ENCODE results near the gene C19orf33. TPM values are rescaled to one million over a fixed set of nuclear protein-coding genes. Genes with fewer than 3 reads are reported as not detected.

The C19orf33 gene
- total and polyA plus RNA-seq, 9 of the 15 experiments (the other 6 are each of a cell fraction or from before 2014, with no cell fraction given), result 3.2 TPM; not detected in 8

DNA sequence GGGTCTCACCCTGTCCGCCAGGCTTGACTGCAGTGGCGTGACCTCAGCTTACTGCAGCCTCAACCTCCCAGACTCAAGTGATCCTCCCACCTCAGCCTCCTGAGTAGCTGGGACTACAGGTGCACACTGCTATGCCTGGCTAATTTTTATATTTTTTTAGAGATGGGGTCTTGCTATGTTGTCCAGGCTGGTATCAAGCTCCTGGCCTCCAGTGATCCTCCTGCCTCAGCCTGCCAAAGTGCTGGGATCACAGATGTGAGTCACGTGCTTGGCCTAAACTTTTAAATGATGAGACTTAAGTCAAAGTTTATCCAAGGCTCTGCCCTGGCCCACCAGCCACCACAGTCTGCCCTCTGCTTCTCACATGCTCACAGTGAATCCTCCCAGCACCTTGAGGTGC is 2.2 kb downstream of the C19orf33 start:
- no TSS peak for BruUV-seq (replicated peaks)
- ATAC-seq, result no peak

More for the DNA sequence above, 2.2 kb downstream of the C19orf33 start:
- peaks cover 73% of the 10 kb centered on the region; the same call in 2 of the 3 replicates for H3K36me3 ChIP-seq (ENCODE audit: control insufficient read depth, insufficient read depth, low read length)
- peaks cover 5% of the 10 kb centered on the region for H3K9me1 ChIP-seq (ENCODE audit: control insufficient read depth, insufficient read depth, low read length)
- H3K9ac ChIP-seq (ENCODE audit: insufficient read depth in 1 of 2, low read depth in 2 of 2, low read length in 2 of 2), result no peak overlapping the region
- H3K4me3 ChIP-seq, result no peak overlapping the region
- FAIRE-seq (peak; percentile 6), DNase-seq (ENCODE audit: extremely low read depth in 1 of 4, low spot score in 3 of 4) (no peak)
- H2AFZ ChIP-seq (ENCODE audit: low read depth, low read length), result no peak overlapping the region
- no peak overlapping the region for H3K27ac ChIP-seq (ENCODE audit: extremely low read depth, low read depth, low read length)
- no peaks in the 10 kb centered on the region for H3K27me3 ChIP-seq (ENCODE audit: control insufficient read depth in 2 of 2, insufficient read depth in 2 of 2, low read length in 2 of 2)
- ChIA-PET CTCF (ENCODE audit: low intra/inter-chr PET ratio) (no interaction called here), POLR2A (interaction anchor here (1.0 kb wide), 1 partner anchor 25 kb away, joined by 3 read pairs; no protein-coding TSS in a partner anchor)
- 75% methylated on average over 1 of the region's 3 CpGs for WGBS (ENCODE audit: insufficient coverage, low coverage, missing lambda C conversion rate)
- peaks cover 26% of the 10 kb centered on the region for H3K79me2 ChIP-seq (ENCODE audit: control insufficient read depth, insufficient read depth, low read length)
- no peaks in the 10 kb centered on the region for H3K9me3 ChIP-seq (replicated peaks; ENCODE audit: control insufficient read depth, insufficient read depth, low read depth, low read length)
- H3K4me1 ChIP-seq (replicated peaks in 1 of 2; ENCODE audit: control insufficient read depth in 2 of 2, insufficient read depth in 2 of 2, low read length in 2 of 2), result peaks cover 22 to 66% of the 10 kb centered on the region in 2 experiments
- TF ChIP-seq, protein P1, sequence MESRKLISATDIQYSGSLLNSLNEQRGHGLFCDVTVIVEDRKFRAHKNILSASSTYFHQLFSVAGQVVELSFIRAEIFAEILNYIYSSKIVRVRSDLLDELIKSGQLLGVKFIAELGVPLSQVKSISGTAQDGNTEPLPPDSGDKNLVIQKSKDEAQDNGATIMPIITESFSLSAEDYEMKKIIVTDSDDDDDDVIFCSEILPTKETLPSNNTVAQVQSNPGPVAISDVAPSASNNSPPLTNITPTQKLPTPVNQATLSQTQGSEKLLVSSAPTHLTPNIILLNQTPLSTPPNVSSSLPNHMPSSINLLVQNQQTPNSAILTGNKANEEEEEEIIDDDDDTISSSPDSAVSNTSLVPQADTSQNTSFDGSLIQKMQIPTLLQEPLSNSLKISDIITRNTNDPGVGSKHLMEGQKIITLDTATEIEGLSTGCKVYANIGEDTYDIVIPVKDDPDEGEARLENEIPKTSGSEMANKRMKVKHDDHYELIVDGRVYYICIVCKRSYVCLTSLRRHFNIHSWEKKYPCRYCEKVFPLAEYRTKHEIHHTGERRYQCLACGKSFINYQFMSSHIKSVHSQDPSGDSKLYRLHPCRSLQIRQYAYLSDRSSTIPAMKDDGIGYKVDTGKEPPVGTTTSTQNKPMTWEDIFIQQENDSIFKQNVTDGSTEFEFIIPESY (CRISPR knock-in tag; IDR thresholded peaks at IDR 0.05), result peak; percentile 82
- TF ChIP-seq, protein P2, sequence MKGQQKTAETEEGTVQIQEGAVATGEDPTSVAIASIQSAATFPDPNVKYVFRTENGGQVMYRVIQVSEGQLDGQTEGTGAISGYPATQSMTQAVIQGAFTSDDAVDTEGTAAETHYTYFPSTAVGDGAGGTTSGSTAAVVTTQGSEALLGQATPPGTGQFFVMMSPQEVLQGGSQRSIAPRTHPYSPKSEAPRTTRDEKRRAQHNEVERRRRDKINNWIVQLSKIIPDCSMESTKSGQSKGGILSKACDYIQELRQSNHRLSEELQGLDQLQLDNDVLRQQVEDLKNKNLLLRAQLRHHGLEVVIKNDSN (CRISPR knock-in tag; IDR thresholded peaks at IDR 0.05), result 0 out of 2 replicates have a peak, but pooled peaks have one; percentile 8
- TF ChIP-seq, protein P3, sequence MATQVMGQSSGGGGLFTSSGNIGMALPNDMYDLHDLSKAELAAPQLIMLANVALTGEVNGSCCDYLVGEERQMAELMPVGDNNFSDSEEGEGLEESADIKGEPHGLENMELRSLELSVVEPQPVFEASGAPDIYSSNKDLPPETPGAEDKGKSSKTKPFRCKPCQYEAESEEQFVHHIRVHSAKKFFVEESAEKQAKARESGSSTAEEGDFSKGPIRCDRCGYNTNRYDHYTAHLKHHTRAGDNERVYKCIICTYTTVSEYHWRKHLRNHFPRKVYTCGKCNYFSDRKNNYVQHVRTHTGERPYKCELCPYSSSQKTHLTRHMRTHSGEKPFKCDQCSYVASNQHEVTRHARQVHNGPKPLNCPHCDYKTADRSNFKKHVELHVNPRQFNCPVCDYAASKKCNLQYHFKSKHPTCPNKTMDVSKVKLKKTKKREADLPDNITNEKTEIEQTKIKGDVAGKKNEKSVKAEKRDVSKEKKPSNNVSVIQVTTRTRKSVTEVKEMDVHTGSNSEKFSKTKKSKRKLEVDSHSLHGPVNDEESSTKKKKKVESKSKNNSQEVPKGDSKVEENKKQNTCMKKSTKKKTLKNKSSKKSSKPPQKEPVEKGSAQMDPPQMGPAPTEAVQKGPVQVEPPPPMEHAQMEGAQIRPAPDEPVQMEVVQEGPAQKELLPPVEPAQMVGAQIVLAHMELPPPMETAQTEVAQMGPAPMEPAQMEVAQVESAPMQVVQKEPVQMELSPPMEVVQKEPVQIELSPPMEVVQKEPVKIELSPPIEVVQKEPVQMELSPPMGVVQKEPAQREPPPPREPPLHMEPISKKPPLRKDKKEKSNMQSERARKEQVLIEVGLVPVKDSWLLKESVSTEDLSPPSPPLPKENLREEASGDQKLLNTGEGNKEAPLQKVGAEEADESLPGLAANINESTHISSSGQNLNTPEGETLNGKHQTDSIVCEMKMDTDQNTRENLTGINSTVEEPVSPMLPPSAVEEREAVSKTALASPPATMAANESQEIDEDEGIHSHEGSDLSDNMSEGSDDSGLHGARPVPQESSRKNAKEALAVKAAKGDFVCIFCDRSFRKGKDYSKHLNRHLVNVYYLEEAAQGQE (IDR thresholded peaks at IDR 0.05; ENCODE audit: borderline replicate concordance), result no peak
- TF ChIP-seq, protein P3 (CRISPR knock-in tag; IDR thresholded peaks at IDR 0.05; ENCODE audit: low read depth), result no peak
- TF ChIP-seq ZNF121 (CRISPR knock-in tag; conservative IDR thresholded peaks at IDR 0.05), result peak; percentile 84
- no peak for TF ChIP-seq RCOR1 (IDR thresholded peaks at IDR 0.05; ENCODE audit: borderline replicate concordance in 1 of 2, low read depth in 2 of 2, low read length in 2 of 2)
- intact Hi-C loops (cut with micrococcal nuclease), result no loop called here
- in situ Hi-C loops (cut with MboI), result no loop called here
- H4K20me1 ChIP-seq (replicated peaks; ENCODE audit: control insufficient read depth, insufficient read depth, low read length), result peaks cover 5% of the 10 kb centered on the region; the same call in 1 of the 2 replicates
- H3K4me2 ChIP-seq (ENCODE audit: insufficient read depth, low read length), result no peak overlapping the region

Data from K562 (cell line).